Esophagus (tissue), 2 donors: ENCODE data around the gene KYNU. TPM values are rescaled to one million over a fixed set of nuclear protein-coding genes. Genes with fewer than 3 reads are reported as not detected.
"Not testable (repeated sequence)": the region's sequence is repeated elsewhere in the genome, so short reads cannot be mapped to it uniquely, and the experiment has no call there.

ENCODE experiments used
- H3K27ac ChIP-seq, 2 donors: one replicate each; pipeline ENCODE4 v1.5.1; 2013; ENCODE audit warnings: low read depth in 2 of 2, mild to moderate bottlenecking in 2 of 2, inconsistent platforms in 1 of 2, low read length in 1 of 2, moderate library complexity in 1 of 2
- H3K27me3 ChIP-seq, 2 donors: one replicate each; pipeline ENCODE4 v1.6.1; 2013; ENCODE audit warnings: low read length in 2 of 2, control low read depth in 1 of 2, mild to moderate bottlenecking in 1 of 2; ENCODE audit not compliant: insufficient read depth in 2 of 2, control insufficient read depth in 1 of 2
- H3K36me3 ChIP-seq, 2 donors: one replicate each; pipeline ENCODE4 v1.6.1; 2013; ENCODE audit warnings: low read length in 1 of 2; ENCODE audit not compliant: control insufficient read depth in 2 of 2, insufficient read depth in 2 of 2
- H3K4me1 ChIP-seq, 2 donors: one replicate each; pipeline ENCODE4 v1.6.1; 2013; ENCODE audit warnings: low read length in 1 of 2; ENCODE audit not compliant: control insufficient read depth in 2 of 2, insufficient read depth in 2 of 2
- H3K4me3 ChIP-seq, 2 donors: one replicate each; pipeline ENCODE4 v1.5.1; 2013; ENCODE audit warnings: low read length in 2 of 2, mild to moderate bottlenecking in 2 of 2, low read depth in 1 of 2, moderate library complexity in 1 of 2
- H3K9me3 ChIP-seq, 2 donors: one replicate each; pipeline ENCODE4 v1.6.1; 2013; ENCODE audit warnings: mild to moderate bottlenecking in 2 of 2, low read depth in 1 of 2, low read length in 1 of 2, moderate library complexity in 1 of 2; ENCODE audit not compliant: control insufficient read depth in 2 of 2, insufficient read depth in 1 of 2
- WGBS, 2 donors: extraction: QIAGEN DNeasy Blood & Tissue Kit; methylation state at CpG; one replicate each; pipeline ENCODE4 v1.1.7; 2013; 5-methylcytosine and 5-hydroxymethylcytosine counted together
- polyA plus RNA-seq, 2 donors: library from polyadenylated mRNA; stranded (reverse); fragments of 200-250 nt; gene quantifications; one replicate each; pipeline ENCODE4 v1.2.3, GENCODE V29; 2013
- donor health status: healthy with polysubstance abuse.
- donor health status: Bipolar disorder and iron deficiency.

The KYNU gene
- polyA plus RNA-seq, 2 donors: 2.4 to 2.7 TPM

DNA sequence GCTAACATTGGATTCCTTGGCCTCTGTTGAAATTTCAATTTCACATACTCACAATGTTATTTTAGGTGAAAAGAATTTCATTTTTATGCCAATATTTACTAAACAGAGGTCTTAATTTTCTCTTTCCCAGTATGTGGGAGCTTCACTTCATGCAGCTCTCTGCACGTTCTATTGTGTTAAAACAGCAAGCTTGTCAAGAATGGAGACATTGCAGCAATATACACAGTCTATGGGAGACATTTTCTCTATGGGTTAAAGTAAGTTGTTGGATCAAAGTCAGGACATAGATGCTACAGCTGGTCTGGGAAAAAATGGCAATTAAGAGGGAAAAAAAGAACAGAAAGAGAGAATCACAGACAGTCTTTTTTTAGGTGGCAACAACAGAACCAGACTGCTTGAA lies 181.4 kb downstream of the KYNU start:
- peaks cover 0 to 2% of the 10 kb centered on the region in 2 donors for H3K9me3 ChIP-seq
- H3K4me3 ChIP-seq: no peak overlapping the region
- H3K27me3 ChIP-seq: no peaks in the 10 kb centered on the region
- no peak overlapping the region for H3K27ac ChIP-seq
- WGBS, 2 donors: 34 to 39% methylated on average over 1 of the region's 1 CpG
- H3K36me3 ChIP-seq: no peaks in the 10 kb centered on the region
- no peaks in the 10 kb centered on the region for H3K4me1 ChIP-seq

DNA sequence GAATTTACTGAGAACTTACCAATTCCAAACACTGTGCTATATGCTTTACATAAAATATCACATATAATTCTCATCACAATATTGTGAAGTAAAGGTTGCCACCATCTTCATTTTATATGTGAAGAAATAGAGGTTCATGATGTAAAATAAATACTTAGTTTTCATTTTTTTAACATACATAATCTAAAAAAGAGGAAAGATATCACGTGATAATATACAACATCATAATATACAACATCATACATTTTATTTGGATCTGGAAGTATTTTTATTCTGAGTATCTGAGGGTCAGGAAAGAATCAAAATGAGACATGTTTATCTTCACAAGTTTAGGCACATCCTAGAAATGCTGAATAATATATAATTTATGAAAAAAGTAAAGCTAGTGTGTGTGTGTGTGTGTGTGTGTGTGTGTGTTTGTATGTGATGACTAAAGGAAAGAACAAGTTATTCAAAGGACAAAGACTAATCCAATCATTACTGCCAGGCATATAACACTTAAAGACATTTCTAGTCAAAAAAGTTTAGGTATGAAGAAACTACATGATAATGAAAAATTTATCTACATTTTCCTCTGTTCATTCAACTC lies 186.2 kb downstream of the KYNU start:
- Histone ChIP-seq H3K4me1 (no peaks in the 10 kb centered on the region), H3K36me3 (no peaks in the 10 kb centered on the region), H3K27ac (no peak overlapping the region), H3K4me3 (no peak overlapping the region), H3K9me3 (no peaks in the 10 kb centered on the region), H3K27me3 (no peaks in the 10 kb centered on the region)
- 66 to 68% methylated on average over 1 of the region's 1 CpG for WGBS, 2 donors

DNA sequence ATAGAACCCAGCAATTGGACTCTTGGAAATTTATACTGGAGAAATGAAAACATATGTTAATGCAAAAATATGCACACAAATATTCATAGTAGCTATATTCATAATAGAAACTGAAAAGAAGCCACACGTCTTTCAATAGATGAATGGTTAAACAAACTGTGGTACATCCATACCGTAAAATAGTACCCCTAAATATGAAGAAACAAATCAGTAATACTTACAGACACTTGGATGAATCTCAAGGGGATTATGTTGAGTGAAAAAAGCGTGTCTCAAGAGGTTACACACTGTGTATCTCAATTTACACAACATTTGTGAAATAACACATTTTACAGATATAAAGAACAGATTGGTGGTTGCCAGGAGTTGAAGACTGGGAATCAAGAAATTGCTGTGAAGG lies 190.6 kb downstream of the KYNU start:
- no peaks in the 10 kb centered on the region for H3K27me3 ChIP-seq
- WGBS, 2 donors: 59 to 66% methylated on average over 3 of the region's 3 CpGs
- H3K27ac ChIP-seq: no peak overlapping the region
- H3K9me3 ChIP-seq: no peaks in the 10 kb centered on the region
- no peaks in the 10 kb centered on the region for H3K4me1 ChIP-seq
- H3K4me3 ChIP-seq: no peak overlapping the region
- no peaks in the 10 kb centered on the region for H3K36me3 ChIP-seq

DNA sequence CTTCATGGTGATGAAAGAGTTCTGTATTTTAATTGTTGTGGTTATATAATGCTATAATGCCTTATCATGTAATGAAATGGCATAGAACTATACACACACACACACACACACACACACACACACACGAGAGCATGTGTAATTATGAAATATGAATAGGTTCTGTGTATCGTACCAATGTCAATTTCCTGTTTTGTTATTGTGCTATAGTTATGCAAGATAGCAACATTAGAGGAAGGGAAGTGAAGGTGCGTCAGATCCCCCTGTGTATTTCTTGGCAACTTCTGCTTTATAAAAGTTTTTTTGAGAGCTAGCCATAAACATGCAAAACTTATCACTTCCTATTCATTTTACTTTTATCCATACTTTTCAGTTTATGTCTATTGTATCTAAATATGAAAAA lies 191.0 kb downstream of the KYNU start:
- H3K27ac ChIP-seq: no peak overlapping the region
- H3K4me3 ChIP-seq: no peak overlapping the region
- 63 to 67% methylated on average over 3 of the region's 3 CpGs for WGBS, 2 donors
- H3K9me3 ChIP-seq: no peaks in the 10 kb centered on the region
- no peaks in the 10 kb centered on the region for H3K36me3 ChIP-seq
- no peaks in the 10 kb centered on the region for H3K4me1 ChIP-seq
- no peaks in the 10 kb centered on the region for H3K27me3 ChIP-seq

DNA sequence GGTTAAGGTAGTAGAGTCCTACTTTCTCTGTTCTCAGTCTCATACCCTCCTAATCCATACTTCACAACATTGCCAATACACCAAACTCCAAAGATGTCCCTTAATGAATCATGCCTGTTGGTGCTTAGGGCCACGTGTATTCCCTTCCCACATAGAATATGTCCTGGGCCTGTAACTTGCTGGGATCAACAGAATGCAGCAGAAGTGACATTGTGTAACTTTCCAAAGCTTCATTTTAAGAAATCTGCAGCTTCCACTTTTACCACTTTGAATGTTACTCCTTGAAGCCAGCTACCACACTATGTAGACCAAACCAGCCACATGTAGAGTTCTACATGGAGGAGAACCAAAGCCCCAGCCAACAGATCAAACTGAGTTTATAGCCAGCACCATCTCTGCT lies 193.2 kb downstream of the KYNU start:
- no peaks in the 10 kb centered on the region for H3K9me3 ChIP-seq
- no peaks in the 10 kb centered on the region for H3K4me1 ChIP-seq
- H3K27me3 ChIP-seq: no peaks in the 10 kb centered on the region
- 73 to 79% methylated on average over 1 of the region's 1 CpG for WGBS, 2 donors
- H3K27ac ChIP-seq: no peak overlapping the region
- no peaks in the 10 kb centered on the region for H3K36me3 ChIP-seq
- H3K4me3 ChIP-seq: no peak overlapping the region

DNA sequence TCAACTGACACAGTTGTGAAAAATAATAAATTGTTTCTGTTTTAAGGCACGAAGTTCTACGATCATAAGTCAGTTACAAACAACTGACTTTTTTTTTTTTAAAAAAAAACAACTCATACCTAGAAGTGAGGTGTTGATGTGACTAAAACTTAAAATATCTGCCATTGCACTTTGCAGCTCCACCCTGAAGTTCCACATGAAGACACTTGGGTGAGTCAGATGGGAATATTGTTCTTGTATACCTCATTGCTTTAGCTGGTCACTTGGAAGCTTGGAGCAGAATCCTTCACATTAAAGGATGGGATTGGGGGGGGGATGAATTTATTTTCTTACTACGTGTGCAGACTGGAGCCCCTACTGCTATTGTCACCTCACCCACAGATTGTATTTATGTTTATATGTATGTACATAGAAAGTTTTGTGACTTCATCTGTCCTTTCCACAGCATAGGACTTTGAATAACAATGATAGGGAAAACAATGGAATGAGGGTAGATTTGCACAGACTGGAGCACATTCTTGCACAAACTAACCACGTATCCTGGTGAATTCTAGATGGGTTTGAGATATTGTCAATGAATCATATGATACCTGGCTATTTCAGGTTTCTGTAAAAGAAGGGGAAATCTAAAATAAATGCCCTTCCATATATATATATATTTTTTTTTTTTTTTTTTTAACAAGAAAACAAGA lies 193.9 kb downstream of the KYNU start:
- no peak overlapping the region for H3K4me3 ChIP-seq
- no peaks in the 10 kb centered on the region for H3K36me3 ChIP-seq
- H3K27me3 ChIP-seq: no peaks in the 10 kb centered on the region
- no peak overlapping the region for H3K27ac ChIP-seq
- H3K9me3 ChIP-seq: peaks cover 0 to 3% of the 10 kb centered on the region in 2 donors
- 70 to 77% methylated on average over 4 of the region's 4 CpGs for WGBS, 2 donors
- H3K4me1 ChIP-seq: no peaks in the 10 kb centered on the region

DNA sequence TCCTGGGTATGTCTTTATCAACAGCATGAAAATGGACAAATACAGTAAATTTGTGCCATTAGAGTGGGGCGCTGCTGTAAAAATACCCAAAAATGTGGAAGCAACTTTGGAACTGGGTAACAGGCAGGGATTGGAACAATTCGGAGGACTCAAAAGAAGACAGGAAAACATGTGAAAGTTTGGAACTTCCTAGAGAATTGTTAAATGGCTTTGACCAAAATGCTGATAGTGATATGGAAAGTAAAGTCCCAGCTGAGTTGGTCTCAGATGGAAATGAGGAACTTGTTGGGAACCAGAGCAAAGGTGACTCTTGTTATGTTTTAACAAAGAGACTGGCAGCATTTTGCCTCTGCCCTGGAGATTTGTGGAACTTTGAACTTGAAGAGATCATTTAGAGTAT lies 197.4 kb downstream of the KYNU start:
- H3K4me1 ChIP-seq, H3K27ac ChIP-seq, H3K9me3 ChIP-seq, H3K27me3 ChIP-seq, H3K4me3 ChIP-seq, H3K36me3 ChIP-seq: not testable (repeated sequence)
- WGBS, 2 donors: 94% methylated on average over 2 of the region's 2 CpGs

DNA sequence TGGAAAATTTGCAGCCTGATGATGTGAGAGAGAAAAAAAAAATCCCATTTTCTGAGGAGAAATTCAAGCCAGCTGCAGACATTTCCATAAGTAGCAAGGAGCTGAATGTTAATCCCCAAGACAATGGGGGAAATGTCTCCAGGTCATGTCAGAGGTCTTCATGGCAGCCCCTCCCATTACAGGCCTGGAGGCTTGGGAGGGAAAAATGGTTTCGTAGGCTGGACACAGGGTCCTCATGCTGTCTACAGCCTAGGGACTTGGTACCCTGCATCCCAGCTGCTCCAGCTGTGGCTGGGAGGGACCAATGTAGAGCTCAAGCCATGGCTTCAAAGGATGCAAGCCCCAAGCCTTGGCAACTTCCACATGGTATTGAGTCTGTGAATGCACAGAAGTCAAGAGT lies 198.2 kb downstream of the KYNU start:
- no peak overlapping the region for H3K4me3 ChIP-seq
- H3K27me3 ChIP-seq: no peaks in the 10 kb centered on the region
- peaks cover 0 to 3% of the 10 kb centered on the region in 2 donors for H3K9me3 ChIP-seq
- H3K4me1 ChIP-seq: no peaks in the 10 kb centered on the region
- H3K27ac ChIP-seq: no peak overlapping the region
- H3K36me3 ChIP-seq: no peaks in the 10 kb centered on the region
- 85 to 94% methylated on average over 1 of the region's 1 CpG for WGBS, 2 donors

DNA sequence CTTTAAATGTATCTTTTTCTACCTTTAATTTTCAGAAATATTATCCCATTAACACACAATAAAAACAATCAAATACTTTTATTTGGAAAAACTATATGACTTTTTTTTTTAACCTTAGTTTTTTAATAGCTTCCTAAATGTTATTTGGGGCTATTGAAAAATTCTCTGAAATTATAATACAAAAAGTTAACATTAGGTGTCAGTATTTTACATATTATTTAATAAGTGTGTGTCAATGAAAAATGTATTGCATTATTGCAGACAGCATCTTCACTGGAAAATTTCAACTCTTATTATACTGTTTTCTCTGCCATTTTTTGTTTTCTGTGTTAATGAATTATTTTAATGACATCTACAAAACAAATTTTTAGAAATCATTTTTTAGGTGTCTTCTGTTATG lies 200.6 kb downstream of the KYNU start:
- Histone ChIP-seq H3K4me1 (no peaks in the 10 kb centered on the region), H3K9me3 (peaks cover 0 to 3% of the 10 kb centered on the region in 2 donors), H3K36me3 (no peaks in the 10 kb centered on the region), H3K27ac (no peak overlapping the region), H3K27me3 (no peaks in the 10 kb centered on the region), H3K4me3 (no peak overlapping the region)

DNA sequence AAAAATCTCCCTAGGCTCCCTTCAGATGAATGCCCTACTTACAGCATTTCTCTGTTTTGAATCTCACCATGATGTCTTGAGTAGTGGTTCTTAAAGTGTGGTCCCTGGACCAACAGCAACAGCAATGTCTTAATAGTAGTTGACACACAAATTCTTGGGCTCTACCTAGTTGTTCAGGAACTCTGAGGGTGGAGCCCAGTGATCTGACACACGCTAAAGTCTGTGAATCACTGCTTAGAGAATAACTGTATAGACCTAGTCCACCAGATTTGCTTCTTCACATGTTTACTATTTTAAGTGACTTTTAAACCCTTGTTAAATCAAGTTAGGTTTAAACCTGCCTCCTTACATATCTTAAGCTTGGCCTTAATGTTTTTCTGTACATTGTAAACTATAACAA lies 204.2 kb downstream of the KYNU start:
- Histone ChIP-seq H3K27me3 (no peaks in the 10 kb centered on the region), H3K36me3 (no peaks in the 10 kb centered on the region), H3K4me3 (no peak overlapping the region), H3K27ac (no peak overlapping the region), H3K4me1 (no peaks in the 10 kb centered on the region), H3K9me3 (no peaks in the 10 kb centered on the region)
- 81 to 85% methylated on average over 1 of the region's 1 CpG for WGBS, 2 donors
